Activated CD8-positive, alpha-beta memory T cell treated with anti-CD3 and anti-CD28 coated beads, Interleukin-2, amount 50 U/mL, for 24 hours (primary cell): ENCODE results near the gene YPEL3.
"Not testable (repeated sequence)": the region's sequence is repeated elsewhere in the genome, so short reads cannot be mapped to it uniquely, and the experiment has no call there.

ENCODE experiments used
- DNase-seq: peaks from one replicate; pipeline ENCODE4 v3.0.0-alpha.2; 2020; ENCODE audit errors: extremely low read depth

Gene YPEL3

GRCh38 chr16:30096105-30096861, at the start of gene YPEL3:
Gene YPEL3, minus strand, starts transcription at chr16:30096213. Its CDS starts 731 bp downstream, at chr16:30095482.
- DNase-seq: peak; percentile 53

- no peak for DNase-seq
Measured at GRCh38 chr16:30145657-30146056, 49.6 kb upstream of the YPEL3 start.

GRCh38 chr16:30144917-30145316, 48.9 kb upstream of the YPEL3 start:
- DNase-seq: no peak

GRCh38 chr16:30144017-30144416, 48.0 kb upstream of the YPEL3 start:
- DNase-seq: no peak

GRCh38 chr16:30143347-30143702, 47.3 kb upstream of the YPEL3 start:
- DNase-seq: no peak

- DNase-seq: no peak
Measured at GRCh38 chr16:30142672-30143346, 46.8 kb upstream of the YPEL3 start.

GRCh38 chr16:30141750-30142149, 45.7 kb upstream of the YPEL3 start:
- DNase-seq: no peak

- no peak for DNase-seq
Measured at GRCh38 chr16:30139583-30140481, 43.8 kb upstream of the YPEL3 start.

GRCh38 chr16:30137897-30138296, 41.9 kb upstream of the YPEL3 start:
- no peak for DNase-seq

GRCh38 chr16:30136971-30137605, 41.1 kb upstream of the YPEL3 start:
- DNase-seq: no peak

- no peak for DNase-seq
Measured at GRCh38 chr16:30132591-30132990, 36.6 kb upstream of the YPEL3 start.

- no peak for DNase-seq
Measured at GRCh38 chr16:30131869-30132475, 36.0 kb upstream of the YPEL3 start.

- DNase-seq: no peak
Measured at GRCh38 chr16:30127993-30128392, 32.0 kb upstream of the YPEL3 start.

- not testable (repeated sequence) for DNase-seq
Measured at GRCh38 chr16:30125690-30126089, 29.7 kb upstream of the YPEL3 start.

- DNase-seq: no peak
Measured at GRCh38 chr16:30124985-30125379, 29.0 kb upstream of the YPEL3 start.

GRCh38 chr16:30122604-30123160, 26.7 kb upstream of the YPEL3 start:
- DNase-seq: no peak

- DNase-seq: no peak
Measured at GRCh38 chr16:30121741-30122571, 25.9 kb upstream of the YPEL3 start.

GRCh38 chr16:30120340-30121105, 24.5 kb upstream of the YPEL3 start:
- DNase-seq: no peak

GRCh38 chr16:30119428-30119827, 23.4 kb upstream of the YPEL3 start:
- no peak for DNase-seq
